Trophoblast cell (in vitro differentiated cells and primary cell): ENCODE data around the gene FBXO2.

ENCODE experiments used
- DNase-seq, 2 donors: peaks; one replicate each; pipeline ENCODE4 v3.0.0-alpha.2; 2016
- H2AFZ ChIP-seq: 2 replicates; pipeline ENCODE4 v1.6.1; 2013; ENCODE audit warnings: low read length, moderate library complexity, mild to moderate bottlenecking; ENCODE audit not compliant: insufficient read depth, poor library complexity
- H2AK5ac ChIP-seq: 2 replicates; pipeline ENCODE4 v1.6.1; 2013; ENCODE audit warnings: mild to moderate bottlenecking, low read length
- H2BK120ac ChIP-seq: 2 replicates; pipeline ENCODE4 v1.6.1; 2013; ENCODE audit warnings: low read length, mild to moderate bottlenecking, moderate library complexity; ENCODE audit not compliant: insufficient read depth, poor library complexity
- H2BK12ac ChIP-seq: 2 replicates; pipeline ENCODE4 v1.6.1; 2013; ENCODE audit warnings: mild to moderate bottlenecking, low read length, moderate library complexity
- H2BK5ac ChIP-seq: 2 replicates; pipeline ENCODE4 v1.6.1; 2013; ENCODE audit warnings: low read length, low read depth, moderate library complexity, mild to moderate bottlenecking; ENCODE audit not compliant: poor library complexity
- H3K14ac ChIP-seq: 2 replicates; pipeline ENCODE4 v1.6.1; 2013; ENCODE audit warnings: mild to moderate bottlenecking, low read length
- H3K18ac ChIP-seq: 2 replicates; pipeline ENCODE4 v1.6.1; 2013; ENCODE audit warnings: mild to moderate bottlenecking, low read length
- H3K23ac ChIP-seq: 2 replicates; pipeline ENCODE4 v1.6.1; 2013; ENCODE audit warnings: low read length
- H3K27ac ChIP-seq: 2 replicates; pipeline ENCODE4 v1.5.1; 2013; ENCODE audit warnings: low read depth, mild to moderate bottlenecking, inconsistent platforms, low read length, moderate library complexity
- H3K27me3 ChIP-seq: 2 replicates; pipeline ENCODE4 v1.6.1; 2013; ENCODE audit warnings: inconsistent platforms, mild to moderate bottlenecking, low read length, moderate library complexity; ENCODE audit not compliant: insufficient read depth
- H3K36me3 ChIP-seq, 2 experiments: 1 replicate in 1 of 2; 2 replicates in 1 of 2; pipeline ENCODE4 v1.6.1; 2013; ENCODE audit warnings: low read length in 2 of 2, mild to moderate bottlenecking in 2 of 2, moderate library complexity in 1 of 2; ENCODE audit not compliant: insufficient read depth in 2 of 2, control insufficient read depth in 1 of 2
- H3K4ac ChIP-seq: 2 replicates; pipeline ENCODE4 v1.6.1; 2013; ENCODE audit warnings: low read depth, mild to moderate bottlenecking, low read length, moderate library complexity
- H3K4me1 ChIP-seq, 2 experiments: 1 replicate in 1 of 2; 2 replicates in 1 of 2; pipeline ENCODE4 v1.6.1; 2013; ENCODE audit warnings: low read length in 2 of 2, mild to moderate bottlenecking in 2 of 2, moderate library complexity in 1 of 2; ENCODE audit not compliant: insufficient read depth in 2 of 2, control insufficient read depth in 1 of 2
- H3K4me2 ChIP-seq: 2 replicates; pipeline ENCODE4 v1.6.1; 2013; ENCODE audit warnings: inconsistent platforms, mild to moderate bottlenecking, low read length, moderate library complexity
- H3K4me3 ChIP-seq: 2 replicates; pipeline ENCODE4 v1.5.1; 2013; ENCODE audit warnings: mild to moderate bottlenecking, low read depth, low read length, inconsistent platforms
- H3K79me1 ChIP-seq: one replicate; pipeline ENCODE4 v1.6.1; 2013; ENCODE audit warnings: low read length
- H3K79me2 ChIP-seq: 2 replicates; pipeline ENCODE4 v1.6.1; 2013; ENCODE audit warnings: low read length, mild to moderate bottlenecking; ENCODE audit not compliant: control insufficient read depth, insufficient read depth, poor library complexity
- H3K9ac ChIP-seq: 2 replicates; pipeline ENCODE4 v1.6.1; 2013; ENCODE audit warnings: mild to moderate bottlenecking, low read length
- H3K9me3 ChIP-seq: 2 replicates; pipeline ENCODE4 v1.6.1; 2013; ENCODE audit warnings: low read depth, mild to moderate bottlenecking, control low read depth, inconsistent platforms, low read length; ENCODE audit not compliant: insufficient read depth
- H4K12ac ChIP-seq: 2 replicates; pipeline ENCODE4 v1.6.1; 2013; ENCODE audit warnings: low read depth, mild to moderate bottlenecking, low read length, moderate library complexity
- H4K8ac ChIP-seq: 2 replicates; pipeline ENCODE4 v1.6.1; 2013; ENCODE audit warnings: low read depth, mild to moderate bottlenecking, low read length, moderate library complexity
- H4K91ac ChIP-seq: one replicate; pipeline ENCODE4 v1.6.1; 2013; ENCODE audit warnings: low read depth, mild to moderate bottlenecking, low read length, moderate library complexity
- WGBS: extraction: QIAGEN DNeasy Blood & Tissue Kit; methylation state at CpG from one replicate; pipeline ENCODE4 v1.1.7; 2013; ENCODE audit warnings: missing lambda C conversion rate; ENCODE audit not compliant: insufficient read length, insufficient coverage; ENCODE audit errors: extremely low coverage; 5-methylcytosine and 5-hydroxymethylcytosine counted together

FBXO2 gene

GRCh38 chr1:11659748-11660147 lies 5.5 kb upstream of the FBXO2 start:
- no peak overlapping the region for H4K12ac ChIP-seq
- peaks cover 2% of the 10 kb centered on the region for H3K79me2 ChIP-seq
- H2BK12ac ChIP-seq, result no peak overlapping the region
- H2BK5ac ChIP-seq, result no peak overlapping the region
- no peak overlapping the region for H3K9ac ChIP-seq
- H3K4ac ChIP-seq, result no peak overlapping the region
- H2AK5ac ChIP-seq, result no peak overlapping the region
- peaks cover 6% of the 10 kb centered on the region for H3K79me1 ChIP-seq
- no CpG with 5 or more reads among the region's 4 CpGs for WGBS
- no peak for DNase-seq
- no peak overlapping the region for H2BK120ac ChIP-seq
- no peak overlapping the region for H3K14ac ChIP-seq
- no peak overlapping the region for H3K27ac ChIP-seq
- peaks cover 0 to 5% of the 10 kb centered on the region in 2 experiments for H3K4me1 ChIP-seq
- H3K36me3 ChIP-seq, result peaks cover 4 to 14% of the 10 kb centered on the region in 2 experiments
- no peak overlapping the region for H4K8ac ChIP-seq
- H3K23ac ChIP-seq, result no peak overlapping the region
- no peak overlapping the region for H3K4me2 ChIP-seq
- H3K9me3 ChIP-seq, result peaks cover 2% of the 10 kb centered on the region
- H3K18ac ChIP-seq, result no peak overlapping the region
- no peak overlapping the region for H4K91ac ChIP-seq
- H3K27me3 ChIP-seq, result no peaks in the 10 kb centered on the region
- H3K4me3 ChIP-seq, result no peak overlapping the region
- H2AFZ ChIP-seq, result no peak overlapping the region

- no peak overlapping the region for H3K18ac ChIP-seq
- no CpG with 5 or more reads among the region's 23 CpGs for WGBS
- peaks cover 4 to 14% of the 10 kb centered on the region in 2 experiments for H3K36me3 ChIP-seq
- no peak overlapping the region for H3K4me3 ChIP-seq
- no peak overlapping the region for H3K23ac ChIP-seq
- no peak overlapping the region for H2AK5ac ChIP-seq
- H3K27me3 ChIP-seq, result no peaks in the 10 kb centered on the region
- H3K4me2 ChIP-seq, result no peak overlapping the region
- H4K12ac ChIP-seq, result no peak overlapping the region
- no peak overlapping the region for H3K9ac ChIP-seq
- H2BK120ac ChIP-seq, result no peak overlapping the region
- no peak overlapping the region for H3K14ac ChIP-seq
- DNase-seq, result no peak
- H4K91ac ChIP-seq, result no peak overlapping the region
- H3K79me1 ChIP-seq, result peaks cover 10% of the 10 kb centered on the region
- H2AFZ ChIP-seq, result no peak overlapping the region
- H3K4me1 ChIP-seq, result peaks cover 4% of the 10 kb centered on the region in 2 experiments
- H4K8ac ChIP-seq, result no peak overlapping the region
- no peak overlapping the region for H2BK12ac ChIP-seq
- peaks cover 2% of the 10 kb centered on the region for H3K79me2 ChIP-seq
- H2BK5ac ChIP-seq, result no peak overlapping the region
- H3K4ac ChIP-seq, result no peak overlapping the region
- H3K9me3 ChIP-seq, result peaks cover 2% of the 10 kb centered on the region
- H3K27ac ChIP-seq, result no peak overlapping the region
Measured at GRCh38 chr1:11658542-11658941, 4.3 kb upstream of the FBXO2 start.

DNA sequence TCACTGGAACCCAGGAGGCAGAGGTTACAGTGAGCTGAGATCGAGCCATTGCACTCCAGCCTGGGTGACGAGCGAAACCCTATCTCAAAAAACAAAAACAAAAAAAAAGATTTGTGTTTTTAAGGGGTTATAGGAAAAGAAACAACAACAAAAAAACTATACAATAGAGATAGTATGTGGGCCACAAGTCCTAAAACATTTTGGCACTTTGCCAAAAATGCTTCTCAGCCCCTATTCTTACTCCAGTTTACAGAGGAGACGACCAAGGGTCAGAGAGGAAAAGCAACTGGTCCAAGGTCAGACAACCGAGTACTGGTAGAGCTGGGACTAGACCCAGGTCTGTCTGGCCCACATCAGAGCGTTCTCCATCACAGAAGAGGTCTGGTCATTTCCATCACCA lies 3.4 kb upstream of the FBXO2 start:
- no CpG with 5 or more reads among the region's 6 CpGs for WGBS

GRCh38 chr1:11654939-11655808 lies 945 bp upstream of the FBXO2 start:
- Histone ChIP-seq H2BK12ac (no peak overlapping the region), H2AFZ (no peak overlapping the region), H4K12ac (no peak overlapping the region), H3K4me3 (peak overlapping the region; percentile 67), H2BK5ac (no peak overlapping the region), H3K18ac (no peak overlapping the region), H4K91ac (peak overlapping the region; percentile 49), H3K36me3 (peaks cover 2 to 3% of the 10 kb centered on the region in 2 experiments), H4K8ac (no peak overlapping the region), H3K27me3 (no peaks in the 10 kb centered on the region), H2BK120ac (no peak overlapping the region), H3K79me2 (peaks cover 2% of the 10 kb centered on the region), H2AK5ac (no peak overlapping the region), H3K27ac (no peak overlapping the region), H3K9ac (no peak overlapping the region), H3K4me2 (peak overlapping the region; percentile 73), H3K23ac (no peak overlapping the region), H3K4me1 (peaks cover 6 to 15% of the 10 kb centered on the region in 2 experiments), H3K4ac (no peak overlapping the region), H3K9me3 (peaks cover 4% of the 10 kb centered on the region), H3K79me1 (peaks cover 12% of the 10 kb centered on the region), H3K14ac (no peak overlapping the region)
- WGBS, result no CpG with 5 or more reads among the region's 45 CpGs
- no peak for DNase-seq

More for the DNA sequence above, 3.4 kb upstream of the FBXO2 start:
- Histone ChIP-seq H4K12ac (no peak overlapping the region), H3K79me1 (peaks cover 12% of the 10 kb centered on the region), H3K36me3 (peaks cover 2 to 14% of the 10 kb centered on the region in 2 experiments), H3K4me1 (peaks cover 6 to 9% of the 10 kb centered on the region in 2 experiments), H2BK5ac (no peak overlapping the region), H3K9me3 (peaks cover 2% of the 10 kb centered on the region), H3K23ac (no peak overlapping the region), H2BK120ac (no peak overlapping the region), H3K14ac (no peak overlapping the region), H2AFZ (no peak overlapping the region), H2AK5ac (no peak overlapping the region), H4K91ac (no peak overlapping the region), H3K18ac (no peak overlapping the region), H3K4me3 (no peak overlapping the region), H3K27ac (no peak overlapping the region), H3K79me2 (peaks cover 2% of the 10 kb centered on the region), H3K4me2 (no peak overlapping the region), H3K9ac (no peak overlapping the region), H4K8ac (no peak overlapping the region), H2BK12ac (no peak overlapping the region), H3K27me3 (no peaks in the 10 kb centered on the region), H3K4ac (no peak overlapping the region)
- no peak for DNase-seq
